ENCODE data around the gene LEP. TPM values are rescaled to one million over a fixed set of nuclear protein-coding genes. Genes with fewer than 3 reads are reported as not detected.

LEP gene
- total and polyA plus RNA-seq, 2 donors (not counting 1 experiment from before 2014, with no cell fraction given), result 0.36 to 2.8 TPM

- TF ChIP-seq EZH2 (IDR thresholded peaks at IDR 0.05; ENCODE audit: low read length, missing control alignments) (no peak), CTCF (conservative IDR thresholded peaks at IDR 0.05 in 1 of 2, IDR thresholded peaks at IDR 0.05 in 1 of 2; ENCODE audit: low read depth in 1 of 2, low read length in 2 of 2) (no peak)
- no peaks in the 10 kb centered on the region for H3K36me3 ChIP-seq (ENCODE audit: control insufficient read depth, insufficient read depth, low read length)
- H3K4me2 ChIP-seq (ENCODE audit: extremely low read depth, insufficient read depth, low read length), result no peak overlapping the region
- DNase-seq (ENCODE audit: low read depth in 2 of 2), result no peak
- peaks cover 59% of the 10 kb centered on the region for H3K27me3 ChIP-seq (ENCODE audit: control insufficient read depth, insufficient read depth, low read length)
- no peak overlapping the region for H2AFZ ChIP-seq (ENCODE audit: low read length)
- no peaks in the 10 kb centered on the region for H3K4me1 ChIP-seq (ENCODE audit: control insufficient read depth, extremely low read depth, insufficient read depth, low read length)
- H4K20me1 ChIP-seq (ENCODE audit: control insufficient read depth, extremely low read depth, insufficient read depth, low read length), result no peaks in the 10 kb centered on the region
- no peak overlapping the region for H3K4me3 ChIP-seq (replicated peaks in 1 of 4; ENCODE audit: control extremely low read depth in 1 of 4, insufficient read depth in 1 of 4, low read depth in 3 of 4, low read length in 4 of 4)
- H3K79me2 ChIP-seq (ENCODE audit: control insufficient read depth, insufficient read depth, low read length), result no peaks in the 10 kb centered on the region
- H3K9ac ChIP-seq (ENCODE audit: insufficient read depth, low read length), result no peak overlapping the region
- H3K27ac ChIP-seq (ENCODE audit: insufficient read depth, low read length), result no peak overlapping the region
- no peaks in the 10 kb centered on the region for H3K9me3 ChIP-seq (ENCODE audit: control insufficient read depth, insufficient read depth, low read depth, low read length)
These were observed 36.0 kb upstream of the LEP start for GRCh38 chr7:128205068-128205467.

- H3K36me3 ChIP-seq (ENCODE audit: control insufficient read depth, insufficient read depth, low read length), result no peaks in the 10 kb centered on the region
- no peak for DNase-seq (ENCODE audit: low read depth in 2 of 2)
- H3K4me2 ChIP-seq (ENCODE audit: extremely low read depth, insufficient read depth, low read length), result no peak overlapping the region
- no peak overlapping the region for H3K9ac ChIP-seq (ENCODE audit: insufficient read depth, low read length)
- H3K4me3 ChIP-seq (replicated peaks in 1 of 4; ENCODE audit: control extremely low read depth in 1 of 4, insufficient read depth in 1 of 4, low read depth in 3 of 4, low read length in 4 of 4), result no peak overlapping the region
- no peaks in the 10 kb centered on the region for H4K20me1 ChIP-seq (ENCODE audit: control insufficient read depth, extremely low read depth, insufficient read depth, low read length)
- TF ChIP-seq EZH2 (IDR thresholded peaks at IDR 0.05; ENCODE audit: low read length, missing control alignments), result no peak
- TF ChIP-seq CTCF (conservative IDR thresholded peaks at IDR 0.05 in 1 of 2, IDR thresholded peaks at IDR 0.05 in 1 of 2; ENCODE audit: low read depth in 1 of 2, low read length in 2 of 2), result no peak
- no peak overlapping the region for H3K27ac ChIP-seq (ENCODE audit: insufficient read depth, low read length)
- peaks cover 50% of the 10 kb centered on the region for H3K27me3 ChIP-seq (ENCODE audit: control insufficient read depth, insufficient read depth, low read length)
- no peaks in the 10 kb centered on the region for H3K79me2 ChIP-seq (ENCODE audit: control insufficient read depth, insufficient read depth, low read length)
- H3K9me3 ChIP-seq (ENCODE audit: control insufficient read depth, insufficient read depth, low read depth, low read length), result no peaks in the 10 kb centered on the region
- no peaks in the 10 kb centered on the region for H3K4me1 ChIP-seq (ENCODE audit: control insufficient read depth, extremely low read depth, insufficient read depth, low read length)
- no peak overlapping the region for H2AFZ ChIP-seq (ENCODE audit: low read length)
These were observed 34.9 kb upstream of the LEP start for GRCh38 chr7:128206017-128206746.

GRCh38 chr7:128206747-128207500 lies 34.2 kb upstream of the LEP start:
- Histone ChIP-seq H3K79me2 (ENCODE audit: control insufficient read depth, insufficient read depth, low read length) (no peaks in the 10 kb centered on the region), H3K9ac (ENCODE audit: insufficient read depth, low read length) (no peak overlapping the region), H3K36me3 (ENCODE audit: control insufficient read depth, insufficient read depth, low read length) (no peaks in the 10 kb centered on the region), H4K20me1 (ENCODE audit: control insufficient read depth, extremely low read depth, insufficient read depth, low read length) (no peaks in the 10 kb centered on the region), H2AFZ (ENCODE audit: low read length) (no peak overlapping the region), H3K27me3 (ENCODE audit: control insufficient read depth, insufficient read depth, low read length) (peaks cover 44% of the 10 kb centered on the region), H3K4me1 (ENCODE audit: control insufficient read depth, extremely low read depth, insufficient read depth, low read length) (no peaks in the 10 kb centered on the region), H3K27ac (ENCODE audit: insufficient read depth, low read length) (no peak overlapping the region), H3K4me3 (replicated peaks in 1 of 4; ENCODE audit: control extremely low read depth in 1 of 4, insufficient read depth in 1 of 4, low read depth in 3 of 4, low read length in 4 of 4) (no peak overlapping the region), H3K4me2 (ENCODE audit: extremely low read depth, insufficient read depth, low read length) (no peak overlapping the region), H3K9me3 (ENCODE audit: control insufficient read depth, insufficient read depth, low read depth, low read length) (no peaks in the 10 kb centered on the region)
- no peak for TF ChIP-seq EZH2 (IDR thresholded peaks at IDR 0.05; ENCODE audit: low read length, missing control alignments)
- no peak for DNase-seq (ENCODE audit: low read depth in 2 of 2)
